B cell (primary cell): ENCODE data around the gene AMTN. TPM values are rescaled to one million over a fixed set of nuclear protein-coding genes. Genes with fewer than 3 reads are reported as not detected.

Experiments
- ATAC-seq: fragments of 200-7000 bp; cut with Tn5 transposase; one replicate; pipeline ENCODE4 v1.10.0; 2021; ENCODE audit warnings: low read depth, mild to moderate bottlenecking, moderate number of reproducible peaks, moderate library complexity
- CTCF ChIA-PET: fragments of 350-600 bp; sonication (Branson Sonifier 250); formaldehyde crosslinking; loops from one replicate; lab custom pipeline; 2021; ENCODE audit warnings: antibody characterized with exemption, inconsistent platforms; lab: Charles Lee
- POLR2A ChIA-PET: fragments of 350-600 bp; sonication (Branson Sonifier 250); formaldehyde crosslinking; loops from one replicate; lab custom pipeline; 2021; ENCODE audit warnings: antibody characterized with exemption; lab: Charles Lee
- DNase-seq: peaks from one replicate; pipeline ENCODE4 v3.0.0; 2013
- H2AFZ ChIP-seq: 2 replicates; pipeline ENCODE4 v1.6.1; 2012; ENCODE audit warnings: mild to moderate bottlenecking, low read depth, low read length; ENCODE audit not compliant: insufficient read depth, poor library complexity, severe bottlenecking
- H3K27ac ChIP-seq, 2 donors: 1 replicate in 1 of 2; 2 replicates in 1 of 2; pipeline ENCODE4 v1.5.1; 2012 to 2013; ENCODE audit warnings: low read length in 2 of 2, mild to moderate bottlenecking in 2 of 2, moderate library complexity in 1 of 2
- H3K27me3 ChIP-seq, 4 experiments: fragments of 200-600 bp in 1 of 4; sonication (generic) in 1 of 4; replicated peaks in 1 of 4; 1 replicate in 2 of 4; 2 replicates in 2 of 4; pipeline versions ENCODE4 v1.6.1 to v1.7.0; 2013 to 2016; ENCODE audit warnings: low read length in 3 of 4, mild to moderate bottlenecking in 2 of 4, mixed read lengths in 1 of 4, moderate library complexity in 1 of 4; ENCODE audit not compliant: insufficient read depth in 4 of 4, control insufficient read depth in 3 of 4; ENCODE audit errors: control extremely low read depth in 1 of 4
- H3K36me3 ChIP-seq, 2 experiments: replicated peaks in 1 of 2; 1 replicate in 1 of 2; 2 replicates in 1 of 2; pipeline versions ENCODE4 v1.6.1 to v1.7.1; 2013; ENCODE audit warnings: low read length in 1 of 2; ENCODE audit not compliant: insufficient read depth in 2 of 2, control insufficient read depth in 1 of 2; ENCODE audit errors: control extremely low read depth in 1 of 2, extremely low read depth in 1 of 2
- H3K4me1 ChIP-seq, 2 donors: fragments of 200-600 bp in 1 of 2; sonication (generic) in 1 of 2; 1 replicate in 1 of 2; 2 replicates in 1 of 2; pipeline versions ENCODE4 v1.5.1 to v1.6.1; 2013 to 2017; ENCODE audit warnings: low read length in 2 of 2; ENCODE audit not compliant: control insufficient read depth in 2 of 2, insufficient read depth in 2 of 2
- H3K4me2 ChIP-seq: replicated peaks from 2 replicates; pipeline ENCODE3; 2012; ENCODE audit warnings: mild to moderate bottlenecking, low read depth, low read length; ENCODE audit not compliant: poor library complexity, severe bottlenecking
- H3K4me3 ChIP-seq, 5 experiments: fragments of 200-600 bp in 1 of 5; sonication (generic) in 1 of 5; 1 replicate in 3 of 5; 2 replicates in 2 of 5; pipeline versions ENCODE4 v1.5.1 to v1.7.0; 2011 to 2016; ENCODE audit warnings: low read length in 4 of 5, mild to moderate bottlenecking in 4 of 5, low read depth in 2 of 5, control low read depth in 1 of 5, moderate library complexity in 1 of 5; ENCODE audit not compliant: insufficient read depth in 1 of 5; ENCODE audit errors: control extremely low read depth in 1 of 5, extremely low read depth in 1 of 5
- H3K79me2 ChIP-seq: fragments of 200-600 bp; sonication (generic); one replicate; pipeline ENCODE4 v1.6.0; 2016; ENCODE audit warnings: low read length; ENCODE audit not compliant: control insufficient read depth, insufficient read depth
- H3K9ac ChIP-seq: fragments of 200-600 bp; sonication (generic); 2 replicates; pipeline ENCODE4 v1.6.1; 2017; ENCODE audit warnings: mild to moderate bottlenecking, low read length, moderate library complexity
- H3K9me3 ChIP-seq, 3 donors: one replicate each; pipeline versions ENCODE4 v1.6.1 to v1.7.1; 2013; ENCODE audit warnings: low read length in 2 of 3; ENCODE audit not compliant: control insufficient read depth in 2 of 3, insufficient read depth in 1 of 3; ENCODE audit errors: control extremely low read depth in 1 of 3
- H4K20me1 ChIP-seq: 2 replicates; pipeline ENCODE4 v1.6.0; 2012; ENCODE audit warnings: mild to moderate bottlenecking, low read length; ENCODE audit not compliant: insufficient read depth, control insufficient read depth, poor library complexity, severe bottlenecking
- H3K27ac Mint-ChIP-seq: one replicate; pipeline ENCODE4 v1.8.0; 2021; ENCODE audit warnings: mixed read lengths
- H3K27me3 Mint-ChIP-seq: one replicate; pipeline ENCODE4 v1.8.0; 2021; ENCODE audit warnings: mixed read lengths
- H3K4me1 Mint-ChIP-seq: one replicate; pipeline ENCODE4 v1.8.0; 2021; ENCODE audit warnings: mixed read lengths
- H3K4me3 Mint-ChIP-seq: one replicate; pipeline ENCODE4 v1.8.0; 2021; ENCODE audit warnings: mixed read lengths
- H3K9me3 Mint-ChIP-seq: one replicate; pipeline ENCODE4 v1.8.0; 2022; ENCODE audit warnings: mixed read lengths; ENCODE audit not compliant: insufficient read depth
- CTCF ChIP-seq: fragments of 200-600 bp; IDR thresholded peaks from one replicate; pipeline ENCODE4 v1.8.0; 2022; ENCODE audit warnings: antibody characterized with exemption, mild to moderate bottlenecking
- EZH2 ChIP-seq: IDR thresholded peaks from 2 replicates; pipeline ENCODE4 v1.6.1; 2012; ENCODE audit warnings: borderline replicate concordance, low read depth, mild to moderate bottlenecking, moderate library complexity, low read length; ENCODE audit not compliant: insufficient read depth, poor library complexity, severe bottlenecking
- WGBS: methylation state at CpG from one replicate; pipeline ENCODE4 v1.1.5; 2013; ENCODE audit warnings: missing lambda C conversion rate; ENCODE audit not compliant: insufficient coverage; 5-methylcytosine and 5-hydroxymethylcytosine counted together
- intact Hi-C: fragments of 100-400 bp; cut with micrococcal nuclease; formaldehyde crosslinking; loops from one replicate; pipeline ENCODE4 v1.10.0; 2022
- polyA plus RNA-seq: library from polyadenylated mRNA; depleted of rRNA; stranded (reverse); fragments of >200 nt; gene quantifications from 2 replicates; pipeline ENCODE4 v1.2.3, GENCODE V29; 2012
- total RNA-seq, 2 donors: library from RNA; stranded (reverse); fragments of 120-200 nt in 1 of 2; gene quantifications; 1 replicate in 1 of 2; 2 replicates in 1 of 2; pipeline versions ENCODE4 v1.2.3 to v1.2.4, GENCODE V29; 2013 to 2022

AMTN gene
- total and polyA plus RNA-seq, 2 donors (not counting 1 experiment from before 2014, with no cell fraction given): not detected

- peaks cover 14% of the 10 kb centered on the region for H3K27me3 Mint-ChIP-seq
- H3K4me1 Mint-ChIP-seq: no peaks in the 10 kb centered on the region
- H3K79me2 ChIP-seq: no peaks in the 10 kb centered on the region
- WGBS: 96% methylated on average over 2 of the region's 2 CpGs
- no peaks in the 10 kb centered on the region for H3K4me1 ChIP-seq
- H4K20me1 ChIP-seq: no peaks in the 10 kb centered on the region
- H3K27me3 ChIP-seq: peaks cover 0 to 4% (median under 1%) of the 10 kb centered on the region in 4 experiments
- no peak overlapping the region for H3K27ac ChIP-seq
- no peak overlapping the region for H3K27ac Mint-ChIP-seq
- H3K36me3 ChIP-seq: no peaks in the 10 kb centered on the region
- H3K9me3 Mint-ChIP-seq: no peaks in the 10 kb centered on the region
- DNase-seq (no peak), ATAC-seq (no peak)
- H3K4me3 Mint-ChIP-seq: no peak overlapping the region
- no peak overlapping the region for H2AFZ ChIP-seq
- intact Hi-C loops: no loop called here
- H3K4me2 ChIP-seq: no peak overlapping the region
- no peak overlapping the region for H3K4me3 ChIP-seq
- ChIA-PET CTCF (no interaction called here), POLR2A (no interaction called here)
- TF ChIP-seq EZH2 (no peak), CTCF (no peak)
- H3K9ac ChIP-seq: no peak overlapping the region
- H3K9me3 ChIP-seq: no peaks in the 10 kb centered on the region
Observed at GRCh38 chr4:70581980-70582379, 63.6 kb downstream of the AMTN start.

Other genes with a start within 250 kb of the AMTN start
- gene CABS1, start 183.6 kb upstream of the AMTN start, total RNA-seq: not detected in 2 replicates
- not detected in 2 replicates for gene CABS1, start 183.6 kb upstream of the AMTN start, polyA plus RNA-seq
- gene SMR3A, start 157.8 kb upstream of the AMTN start, total RNA-seq: not detected in 2 replicates
- not detected in 2 replicates for gene SMR3A, start 157.8 kb upstream of the AMTN start, polyA plus RNA-seq
- gene SMR3B, start 135.4 kb upstream of the AMTN start, total RNA-seq: not detected in 2 replicates
- not detected in 2 replicates for gene SMR3B, start 135.4 kb upstream of the AMTN start, polyA plus RNA-seq
- not detected in 2 replicates for gene OPRPN, start 120.6 kb upstream of the AMTN start, total RNA-seq
- not detected in 2 replicates for gene OPRPN, start 120.6 kb upstream of the AMTN start, polyA plus RNA-seq
- gene MUC7, start 46.4 kb upstream of the AMTN start, total RNA-seq: not detected in 2 replicates
- gene MUC7, start 46.4 kb upstream of the AMTN start, polyA plus RNA-seq: not detected in 2 replicates
- not detected in 2 replicates for gene AMBN, start 73.7 kb downstream of the AMTN start, total RNA-seq
- gene AMBN, start 73.7 kb downstream of the AMTN start, polyA plus RNA-seq: not detected in 2 replicates
- gene ENAM, start 110.2 kb downstream of the AMTN start, total RNA-seq: not detected in 2 replicates
- not detected in 2 replicates for gene ENAM, start 110.2 kb downstream of the AMTN start, polyA plus RNA-seq
- gene JCHAIN, start 147.9 kb downstream of the AMTN start, total RNA-seq: 72.3 and 90.8 TPM in 2 replicates
- gene JCHAIN, start 147.9 kb downstream of the AMTN start, polyA plus RNA-seq: 378 and 441 TPM in 2 replicates
- gene UTP3, start 170.0 kb downstream of the AMTN start, total RNA-seq: 42.0 and 42.2 TPM in 2 replicates
- 5.0 and 6.2 TPM in 2 replicates for gene UTP3, start 170.0 kb downstream of the AMTN start, polyA plus RNA-seq
- gene RUFY3, start 203.4 kb downstream of the AMTN start, total RNA-seq: 74.1 and 92.9 TPM in 2 replicates
- 26.1 and 43.6 TPM in 2 replicates for gene RUFY3, start 203.4 kb downstream of the AMTN start, polyA plus RNA-seq